Ishikawa (cell line): Measurements from ENCODE around the gene HCK.

Experiments used
- CEBPB ChIP-seq: IDR thresholded peaks from 2 replicates; pipeline ENCODE4 v1.6.1; 2012
- CREB1 ChIP-seq: IDR thresholded peaks from 2 replicates; pipeline ENCODE4 v1.6.1; 2012; ENCODE audit warnings: low read depth
- EGR1 ChIP-seq: IDR thresholded peaks from 2 replicates; pipeline ENCODE4 v1.6.1; 2012
- EP300 ChIP-seq: IDR thresholded peaks from 2 replicates; pipeline ENCODE4 v1.6.1; 2012; ENCODE audit warnings: borderline replicate concordance
- FOXM1 ChIP-seq: IDR thresholded peaks from 2 replicates; pipeline ENCODE4 v1.6.1; 2012; ENCODE audit warnings: low read depth, borderline replicate concordance
- NFIC ChIP-seq: IDR thresholded peaks from 2 replicates; pipeline ENCODE4 v1.6.1; 2012
- RAD21 ChIP-seq: IDR thresholded peaks from 2 replicates; pipeline ENCODE4 v1.6.1; 2012; ENCODE audit warnings: low read depth
- TAF1 ChIP-seq: IDR thresholded peaks from 2 replicates; pipeline ENCODE4 v1.6.1; 2012; ENCODE audit warnings: low read depth, mild to moderate bottlenecking
- TCF12 ChIP-seq: IDR thresholded peaks from 2 replicates; pipeline ENCODE4 v1.6.1; 2012; ENCODE audit warnings: low read depth
- TEAD4 ChIP-seq: IDR thresholded peaks from 2 replicates; pipeline ENCODE4 v1.6.1; 2012
- YY1 ChIP-seq: IDR thresholded peaks from 2 replicates; pipeline ENCODE4 v1.6.1; 2012; ENCODE audit warnings: low read depth
- ZBTB7A ChIP-seq: IDR thresholded peaks from 2 replicates; pipeline ENCODE4 v1.6.1; 2012; ENCODE audit warnings: low read depth
- TF ChIP-seq, protein P1 (sequence below): IDR thresholded peaks from 2 replicates; pipeline ENCODE4 v1.6.1; 2012; ENCODE audit warnings: low read depth, mild to moderate bottlenecking
- TF ChIP-seq, protein P2 (sequence below): IDR thresholded peaks from 2 replicates; pipeline ENCODE4 v1.6.1; 2012
- TF ChIP-seq, protein P3 (sequence below): IDR thresholded peaks from 2 replicates; pipeline ENCODE4 v1.6.1; 2012

The HCK gene

GRCh38 chr20:32079655-32080109 is 27.6 kb downstream of the HCK start:
- TF ChIP-seq CREB1 (no peak), ZBTB7A (no peak), TAF1 (no peak), EGR1 (no peak), EP300 (no peak), NFIC (no peak), TEAD4 (no peak), FOXM1 (no peak)
- TF ChIP-seq, protein P1, sequence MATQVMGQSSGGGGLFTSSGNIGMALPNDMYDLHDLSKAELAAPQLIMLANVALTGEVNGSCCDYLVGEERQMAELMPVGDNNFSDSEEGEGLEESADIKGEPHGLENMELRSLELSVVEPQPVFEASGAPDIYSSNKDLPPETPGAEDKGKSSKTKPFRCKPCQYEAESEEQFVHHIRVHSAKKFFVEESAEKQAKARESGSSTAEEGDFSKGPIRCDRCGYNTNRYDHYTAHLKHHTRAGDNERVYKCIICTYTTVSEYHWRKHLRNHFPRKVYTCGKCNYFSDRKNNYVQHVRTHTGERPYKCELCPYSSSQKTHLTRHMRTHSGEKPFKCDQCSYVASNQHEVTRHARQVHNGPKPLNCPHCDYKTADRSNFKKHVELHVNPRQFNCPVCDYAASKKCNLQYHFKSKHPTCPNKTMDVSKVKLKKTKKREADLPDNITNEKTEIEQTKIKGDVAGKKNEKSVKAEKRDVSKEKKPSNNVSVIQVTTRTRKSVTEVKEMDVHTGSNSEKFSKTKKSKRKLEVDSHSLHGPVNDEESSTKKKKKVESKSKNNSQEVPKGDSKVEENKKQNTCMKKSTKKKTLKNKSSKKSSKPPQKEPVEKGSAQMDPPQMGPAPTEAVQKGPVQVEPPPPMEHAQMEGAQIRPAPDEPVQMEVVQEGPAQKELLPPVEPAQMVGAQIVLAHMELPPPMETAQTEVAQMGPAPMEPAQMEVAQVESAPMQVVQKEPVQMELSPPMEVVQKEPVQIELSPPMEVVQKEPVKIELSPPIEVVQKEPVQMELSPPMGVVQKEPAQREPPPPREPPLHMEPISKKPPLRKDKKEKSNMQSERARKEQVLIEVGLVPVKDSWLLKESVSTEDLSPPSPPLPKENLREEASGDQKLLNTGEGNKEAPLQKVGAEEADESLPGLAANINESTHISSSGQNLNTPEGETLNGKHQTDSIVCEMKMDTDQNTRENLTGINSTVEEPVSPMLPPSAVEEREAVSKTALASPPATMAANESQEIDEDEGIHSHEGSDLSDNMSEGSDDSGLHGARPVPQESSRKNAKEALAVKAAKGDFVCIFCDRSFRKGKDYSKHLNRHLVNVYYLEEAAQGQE = no peak
- TF ChIP-seq, protein P2, sequence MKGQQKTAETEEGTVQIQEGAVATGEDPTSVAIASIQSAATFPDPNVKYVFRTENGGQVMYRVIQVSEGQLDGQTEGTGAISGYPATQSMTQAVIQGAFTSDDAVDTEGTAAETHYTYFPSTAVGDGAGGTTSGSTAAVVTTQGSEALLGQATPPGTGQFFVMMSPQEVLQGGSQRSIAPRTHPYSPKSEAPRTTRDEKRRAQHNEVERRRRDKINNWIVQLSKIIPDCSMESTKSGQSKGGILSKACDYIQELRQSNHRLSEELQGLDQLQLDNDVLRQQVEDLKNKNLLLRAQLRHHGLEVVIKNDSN = no peak

DNA sequence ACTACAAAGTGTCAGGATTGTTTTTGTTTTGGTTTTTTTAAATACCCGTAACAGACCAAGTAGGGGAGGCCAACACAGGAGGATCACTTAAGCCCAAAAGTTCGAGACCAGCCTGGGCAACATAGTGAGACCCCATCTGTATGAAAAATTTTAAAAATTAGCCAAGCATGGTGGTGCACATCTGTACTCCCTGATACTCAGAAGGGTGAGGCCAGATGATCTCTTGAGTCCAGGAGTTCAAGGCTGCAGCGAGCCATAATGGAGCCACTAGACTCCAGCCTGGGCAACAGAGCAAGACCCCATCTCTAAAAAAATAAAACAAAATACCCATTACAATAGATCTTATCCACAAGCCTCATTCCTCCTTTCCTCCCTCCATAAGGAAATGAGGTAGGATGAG is 28.7 kb downstream of the HCK start:
- TF ChIP-seq TCF12 (no peak), NFIC (no peak), CREB1 (no peak), CEBPB (no peak)

DNA sequence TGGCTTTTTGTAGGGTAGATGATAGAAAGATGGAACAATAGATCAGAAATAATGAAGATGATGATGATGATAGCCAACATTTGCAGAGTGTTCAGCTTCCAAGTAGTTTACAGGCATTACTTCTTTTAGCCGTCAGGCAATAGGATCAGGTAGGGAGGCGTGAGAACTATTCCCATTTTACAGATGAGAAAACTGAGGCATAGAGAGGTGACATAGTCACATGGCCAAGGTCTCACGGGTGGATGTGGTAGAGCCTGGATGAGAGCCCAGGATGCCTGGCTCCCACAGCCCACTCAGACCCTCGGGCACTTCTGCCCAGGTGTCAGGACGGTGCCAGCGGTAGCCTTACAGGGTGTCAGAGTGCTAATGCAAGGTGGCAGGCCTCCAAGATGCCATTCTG is 31.4 kb downstream of the HCK start:
- no peak for TF ChIP-seq NFIC
- TF ChIP-seq, protein P3, sequence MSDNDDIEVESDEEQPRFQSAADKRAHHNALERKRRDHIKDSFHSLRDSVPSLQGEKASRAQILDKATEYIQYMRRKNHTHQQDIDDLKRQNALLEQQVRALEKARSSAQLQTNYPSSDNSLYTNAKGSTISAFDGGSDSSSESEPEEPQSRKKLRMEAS = no peak
- no peak for TF ChIP-seq EGR1
- TF ChIP-seq, protein P1 = no peak
- no peak for TF ChIP-seq RAD21
- no peak for TF ChIP-seq TCF12
- TF ChIP-seq CEBPB = no peak
- TF ChIP-seq FOXM1 = no peak
- TF ChIP-seq EP300 = no peak
- TF ChIP-seq TAF1 = no peak
- TF ChIP-seq, protein P2 = no peak
- TF ChIP-seq ZBTB7A = no peak
- no peak for TF ChIP-seq TEAD4
- TF ChIP-seq YY1 = no peak
- no peak for TF ChIP-seq CREB1

- no peak for TF ChIP-seq NFIC
- no peak for TF ChIP-seq EP300
- TF ChIP-seq RAD21 = no peak
Measured at GRCh38 chr20:32087070-32087469, 35.0 kb downstream of the HCK start.

- TF ChIP-seq, protein P1 = no peak
- no peak for TF ChIP-seq TEAD4
- TF ChIP-seq ZBTB7A = no peak
- no peak for TF ChIP-seq CEBPB
- TF ChIP-seq RAD21 = no peak
Measured at GRCh38 chr20:32088759-32089158, 36.7 kb downstream of the HCK start.
